ENCODE data around the gene DDX42. TPM values are rescaled to one million over a fixed set of nuclear protein-coding genes. Genes with fewer than 3 reads are reported as not detected.

The DDX42 gene
- total and polyA plus RNA-seq, 2 of the 13 experiments (the other 11 are each of a cell fraction or from before 2014, with no cell fraction given), result 87.2 to 92.9 TPM

- no peak; the same call in 1 of the 2 replicates for TF ChIP-seq SRF (IDR thresholded peaks at IDR 0.05; ENCODE audit: low read depth, low read length)
- TF ChIP-seq, protein P1, sequence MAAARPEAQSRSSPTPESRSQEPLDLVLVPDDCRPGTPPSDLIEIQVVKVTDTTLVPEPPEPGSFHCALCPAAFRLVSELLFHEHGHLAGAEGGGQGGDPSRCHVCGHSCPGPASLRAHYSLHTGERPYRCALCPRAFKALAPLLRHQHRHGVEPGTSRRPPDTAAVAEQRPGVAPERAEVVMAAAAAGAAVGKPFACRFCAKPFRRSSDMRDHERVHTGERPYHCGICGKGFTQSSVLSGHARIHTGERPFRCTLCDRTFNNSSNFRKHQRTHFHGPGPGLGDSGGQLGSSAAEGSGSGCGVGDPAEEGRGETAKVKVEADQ (CRISPR knock-in tag; IDR thresholded peaks at IDR 0.05; ENCODE audit: borderline replicate concordance), result peak; percentile 95
- no peak for TF ChIP-seq NFIB (CRISPR knock-in tag; IDR thresholded peaks at IDR 0.05; ENCODE audit: borderline replicate concordance)
- TF ChIP-seq TFDP2 (CRISPR knock-in tag; IDR thresholded peaks at IDR 0.05), result peak; percentile 88; the same call in 1 of the 2 replicates
- peak; percentile 89; the same call in 1 of the 2 replicates for TF ChIP-seq ZNF335 (CRISPR knock-in tag; IDR thresholded peaks at IDR 0.05)
- no peak for TF ChIP-seq JARID2 (CRISPR knock-in tag; IDR thresholded peaks at IDR 0.05; ENCODE audit: insufficient replicate concordance)
- TF ChIP-seq CBX5 (CRISPR knock-in tag; IDR thresholded peaks at IDR 0.05; ENCODE audit: borderline replicate concordance), result no peak; the same call in 1 of the 2 replicates
- peak; percentile 88 to 96 for TF ChIP-seq POLR2A (IDR thresholded peaks at IDR 0.05; ENCODE audit: insufficient read depth in 1 of 2, low read depth in 2 of 2, low read length in 2 of 2)
- peak; percentile 85 for TF ChIP-seq ELF3 (CRISPR knock-in tag; IDR thresholded peaks at IDR 0.05)
- TF ChIP-seq ZNF235 (CRISPR knock-in tag; IDR thresholded peaks at IDR 0.05; ENCODE audit: borderline replicate concordance), result peak; percentile 86; the same call in 1 of the 2 replicates
- TF ChIP-seq PRMT3 (CRISPR knock-in tag; IDR thresholded peaks at IDR 0.05; ENCODE audit: borderline replicate concordance, low read depth), result 0 out of 2 replicates have a peak, but pooled peaks have one; percentile 22
- TF ChIP-seq, protein P2, sequence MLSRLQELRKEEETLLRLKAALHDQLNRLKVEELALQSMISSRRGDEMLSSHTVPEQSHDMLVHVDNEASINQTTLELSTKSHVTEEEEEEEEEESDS (CRISPR knock-in tag; IDR thresholded peaks at IDR 0.05; ENCODE audit: borderline replicate concordance), result 0 out of 2 replicates have a peak, but pooled peaks have one; percentile 9
- TF ChIP-seq, protein P3, sequence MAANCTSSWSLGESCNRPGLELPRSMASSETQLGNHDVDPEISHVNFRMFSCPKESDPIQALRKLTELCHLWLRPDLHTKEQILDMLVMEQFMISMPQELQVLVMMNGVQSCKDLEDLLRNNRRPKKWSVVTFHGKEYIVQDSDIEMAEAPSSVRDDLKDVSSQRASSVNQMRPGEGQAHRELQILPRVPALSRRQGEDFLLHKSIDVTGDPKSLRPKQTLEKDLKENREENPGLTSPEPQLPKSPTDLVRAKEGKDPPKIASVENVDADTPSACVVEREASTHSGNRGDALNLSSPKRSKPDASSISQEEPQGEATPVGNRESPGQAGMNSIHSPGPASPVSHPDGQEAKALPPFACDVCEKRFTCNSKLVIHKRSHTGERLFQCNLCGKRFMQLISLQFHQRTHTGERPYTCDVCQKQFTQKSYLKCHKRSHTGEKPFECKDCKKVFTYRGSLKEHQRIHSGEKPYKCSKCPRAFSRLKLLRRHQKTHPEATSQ (CRISPR knock-in tag; IDR thresholded peaks at IDR 0.05; ENCODE audit: borderline replicate concordance), result 0 out of 2 replicates have a peak, but pooled peaks have one; percentile 20
- TF ChIP-seq TCF7L2 (IDR thresholded peaks at IDR 0.05; ENCODE audit: low read depth, low read length), result no peak
- peak; percentile 87 for TF ChIP-seq TARDBP (CRISPR knock-in tag; IDR thresholded peaks at IDR 0.05)
- peak; percentile 92 for TF ChIP-seq ZNF556 (CRISPR knock-in tag; IDR thresholded peaks at IDR 0.05; ENCODE audit: borderline replicate concordance)
- TF ChIP-seq ZGPAT (CRISPR knock-in tag; IDR thresholded peaks at IDR 0.05), result peak; percentile 99
- no peak for TF ChIP-seq GRHL1 (CRISPR knock-in tag; conservative IDR thresholded peaks at IDR 0.05)
- peak; percentile 43; the same call in 1 of the 2 replicates for TF ChIP-seq MAF1 (CRISPR knock-in tag; IDR thresholded peaks at IDR 0.05; ENCODE audit: borderline replicate concordance)
Observed at GRCh38 chr17:63773272-63774140, 464 bp upstream of the DDX42 start, which contains the start of gene CCDC47 (continued).
